ENCODE data around the gene AP1S1. TPM values are rescaled to one million over a fixed set of nuclear protein-coding genes. Genes with fewer than 3 reads are reported as not detected.

The AP1S1 gene
- total and polyA plus RNA-seq, 9 of the 15 experiments (the other 6 are each of a cell fraction or from before 2014, with no cell fraction given): 4.4 to 149 (median 89.4) TPM

DNA sequence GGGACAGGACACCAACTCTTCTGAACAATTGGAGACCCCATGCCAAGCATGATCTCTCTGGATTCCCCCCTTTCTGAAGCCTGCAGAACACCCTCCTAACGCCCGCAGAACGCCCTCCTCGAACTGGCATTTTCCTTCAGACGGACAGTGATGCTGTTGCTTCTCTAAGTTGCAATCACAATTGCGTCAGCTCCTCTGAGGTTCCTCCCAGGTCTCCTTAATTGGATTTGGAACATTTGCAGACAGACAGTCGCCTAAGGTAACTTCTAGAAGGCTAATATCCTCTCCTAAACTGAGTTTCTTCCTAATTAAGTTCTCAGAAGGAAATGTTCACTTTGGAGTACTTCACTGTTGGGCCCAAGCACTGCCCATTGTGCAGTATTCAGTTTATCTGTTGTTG is 47.9 kb upstream of the AP1S1 start:
- no peak for FAIRE-seq
- no peaks in the 10 kb centered on the region for H3K9me1 ChIP-seq (ENCODE audit: control insufficient read depth, insufficient read depth, low read length)
- no peak overlapping the region for H3K4me2 ChIP-seq (ENCODE audit: insufficient read depth, low read length)
- H3K4me3 ChIP-seq: no peak overlapping the region
- intact Hi-C loops (cut with micrococcal nuclease): no loop called here
- no TSS peak for BruUV-seq (replicated peaks)
- H3K4me1 ChIP-seq (replicated peaks in 1 of 2; ENCODE audit: control insufficient read depth in 2 of 2, insufficient read depth in 2 of 2, low read length in 2 of 2): peaks cover 18 to 26% of the 10 kb centered on the region in 2 experiments
- no peaks in the 10 kb centered on the region for H3K27me3 ChIP-seq (ENCODE audit: control insufficient read depth in 2 of 2, insufficient read depth in 2 of 2, low read length in 2 of 2)
- no peak for DNase-seq (ENCODE audit: extremely low read depth in 1 of 4, low spot score in 3 of 4)
- H3K9ac ChIP-seq (ENCODE audit: insufficient read depth in 1 of 2, low read depth in 2 of 2, low read length in 2 of 2): no peak overlapping the region
- CTCF ChIA-PET (ENCODE audit: low intra/inter-chr PET ratio): no interaction called here
- no peaks in the 10 kb centered on the region for H3K36me3 ChIP-seq (ENCODE audit: control insufficient read depth, insufficient read depth, low read length)
- no peak overlapping the region for H2AFZ ChIP-seq (ENCODE audit: low read depth, low read length)
- no peaks in the 10 kb centered on the region for H3K79me2 ChIP-seq (ENCODE audit: control insufficient read depth, insufficient read depth, low read length)
- ATAC-seq: no peak
- H3K27ac ChIP-seq (ENCODE audit: extremely low read depth, low read depth, low read length): no peak overlapping the region
- POLR2A ChIA-PET: interaction anchor here (0.9 to 1.0 kb wide), 2 partner anchors 11 to 86 kb away, joined by 3 to 4 read pairs; no protein-coding TSS in a partner anchor
- in situ Hi-C loops (cut with MboI): no loop called here
- 76% methylated on average over 7 of the region's 7 CpGs for WGBS (ENCODE audit: insufficient coverage, low coverage, missing lambda C conversion rate)
- H4K20me1 ChIP-seq (replicated peaks; ENCODE audit: control insufficient read depth, insufficient read depth, low read length): no peaks in the 10 kb centered on the region
- H3K9me3 ChIP-seq (replicated peaks; ENCODE audit: control insufficient read depth, insufficient read depth, low read depth, low read length): no peaks in the 10 kb centered on the region
- TF ChIP-seq, protein P1, sequence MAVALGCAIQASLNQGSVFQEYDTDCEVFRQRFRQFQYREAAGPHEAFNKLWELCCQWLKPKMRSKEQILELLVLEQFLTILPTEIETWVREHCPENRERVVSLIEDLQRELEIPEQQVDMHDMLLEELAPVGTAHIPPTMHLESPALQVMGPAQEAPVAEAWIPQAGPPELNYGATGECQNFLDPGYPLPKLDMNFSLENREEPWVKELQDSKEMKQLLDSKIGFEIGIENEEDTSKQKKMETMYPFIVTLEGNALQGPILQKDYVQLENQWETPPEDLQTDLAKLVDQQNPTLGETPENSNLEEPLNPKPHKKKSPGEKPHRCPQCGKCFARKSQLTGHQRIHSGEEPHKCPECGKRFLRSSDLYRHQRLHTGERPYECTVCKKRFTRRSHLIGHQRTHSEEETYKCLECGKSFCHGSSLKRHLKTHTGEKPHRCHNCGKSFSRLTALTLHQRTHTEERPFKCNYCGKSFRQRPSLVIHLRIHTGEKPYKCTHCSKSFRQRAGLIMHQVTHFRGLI (CRISPR knock-in tag; IDR thresholded peaks at IDR 0.05): no peak
- TF ChIP-seq TEAD4 (IDR thresholded peaks at IDR 0.05; ENCODE audit: low read length): no peak
- TF ChIP-seq TEAD4 (CRISPR knock-in tag; IDR thresholded peaks at IDR 0.05; ENCODE audit: borderline replicate concordance): no peak
- no peak for TF ChIP-seq CHCHD3 (CRISPR knock-in tag; IDR thresholded peaks at IDR 0.05)
- TF ChIP-seq KHSRP (IDR thresholded peaks at IDR 0.05): no peak
- TF ChIP-seq, protein P2, sequence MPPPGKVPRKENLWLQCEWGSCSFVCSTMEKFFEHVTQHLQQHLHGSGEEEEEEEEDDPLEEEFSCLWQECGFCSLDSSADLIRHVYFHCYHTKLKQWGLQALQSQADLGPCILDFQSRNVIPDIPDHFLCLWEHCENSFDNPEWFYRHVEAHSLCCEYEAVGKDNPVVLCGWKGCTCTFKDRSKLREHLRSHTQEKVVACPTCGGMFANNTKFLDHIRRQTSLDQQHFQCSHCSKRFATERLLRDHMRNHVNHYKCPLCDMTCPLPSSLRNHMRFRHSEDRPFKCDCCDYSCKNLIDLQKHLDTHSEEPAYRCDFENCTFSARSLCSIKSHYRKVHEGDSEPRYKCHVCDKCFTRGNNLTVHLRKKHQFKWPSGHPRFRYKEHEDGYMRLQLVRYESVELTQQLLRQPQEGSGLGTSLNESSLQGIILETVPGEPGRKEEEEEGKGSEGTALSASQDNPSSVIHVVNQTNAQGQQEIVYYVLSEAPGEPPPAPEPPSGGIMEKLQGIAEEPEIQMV (tag; conservative IDR thresholded peaks at IDR 0.05; ENCODE audit: low read depth): no peak
- TF ChIP-seq ESRRA (IDR thresholded peaks at IDR 0.05; ENCODE audit: borderline replicate concordance, low read depth): no peak
- no peak for TF ChIP-seq ZNF79 (CRISPR knock-in tag; IDR thresholded peaks at IDR 0.05; ENCODE audit: low read depth)
- TF ChIP-seq, protein P3, sequence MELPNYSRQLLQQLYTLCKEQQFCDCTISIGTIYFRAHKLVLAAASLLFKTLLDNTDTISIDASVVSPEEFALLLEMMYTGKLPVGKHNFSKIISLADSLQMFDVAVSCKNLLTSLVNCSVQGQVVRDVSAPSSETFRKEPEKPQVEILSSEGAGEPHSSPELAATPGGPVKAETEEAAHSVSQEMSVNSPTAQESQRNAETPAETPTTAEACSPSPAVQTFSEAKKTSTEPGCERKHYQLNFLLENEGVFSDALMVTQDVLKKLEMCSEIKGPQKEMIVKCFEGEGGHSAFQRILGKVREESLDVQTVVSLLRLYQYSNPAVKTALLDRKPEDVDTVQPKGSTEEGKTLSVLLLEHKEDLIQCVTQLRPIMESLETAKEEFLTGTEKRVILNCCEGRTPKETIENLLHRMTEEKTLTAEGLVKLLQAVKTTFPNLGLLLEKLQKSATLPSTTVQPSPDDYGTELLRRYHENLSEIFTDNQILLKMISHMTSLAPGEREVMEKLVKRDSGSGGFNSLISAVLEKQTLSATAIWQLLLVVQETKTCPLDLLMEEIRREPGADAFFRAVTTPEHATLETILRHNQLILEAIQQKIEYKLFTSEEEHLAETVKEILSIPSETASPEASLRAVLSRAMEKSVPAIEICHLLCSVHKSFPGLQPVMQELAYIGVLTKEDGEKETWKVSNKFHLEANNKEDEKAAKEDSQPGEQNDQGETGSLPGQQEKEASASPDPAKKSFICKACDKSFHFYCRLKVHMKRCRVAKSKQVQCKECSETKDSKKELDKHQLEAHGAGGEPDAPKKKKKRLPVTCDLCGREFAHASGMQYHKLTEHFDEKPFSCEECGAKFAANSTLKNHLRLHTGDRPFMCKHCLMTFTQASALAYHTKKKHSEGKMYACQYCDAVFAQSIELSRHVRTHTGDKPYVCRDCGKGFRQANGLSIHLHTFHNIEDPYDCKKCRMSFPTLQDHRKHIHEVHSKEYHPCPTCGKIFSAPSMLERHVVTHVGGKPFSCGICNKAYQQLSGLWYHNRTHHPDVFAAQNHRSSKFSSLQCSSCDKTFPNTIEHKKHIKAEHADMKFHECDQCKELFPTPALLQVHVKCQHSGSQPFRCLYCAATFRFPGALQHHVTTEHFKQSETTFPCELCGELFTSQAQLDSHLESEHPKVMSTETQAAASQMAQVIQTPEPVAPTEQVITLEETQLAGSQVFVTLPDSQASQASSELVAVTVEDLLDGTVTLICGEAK (IDR thresholded peaks at IDR 0.05): no peak
- TF ChIP-seq, protein P3 (CRISPR knock-in tag; IDR thresholded peaks at IDR 0.05): no peak
- TF ChIP-seq, protein P4, sequence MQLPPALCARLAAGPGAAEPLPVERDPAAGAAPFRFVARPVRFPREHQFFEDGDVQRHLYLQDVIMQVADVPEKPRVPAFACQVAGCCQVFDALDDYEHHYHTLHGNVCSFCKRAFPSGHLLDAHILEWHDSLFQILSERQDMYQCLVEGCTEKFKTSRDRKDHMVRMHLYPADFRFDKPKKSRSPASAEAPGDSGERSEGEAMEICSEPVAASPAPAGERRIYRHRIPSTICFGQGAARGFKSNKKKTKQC (CRISPR knock-in tag; IDR thresholded peaks at IDR 0.05): no peak
